Right atrium auricular region (tissue), 2 donors: Measurements from ENCODE around the gene ADAMTS19. TPM values are rescaled to one million over a fixed set of nuclear protein-coding genes. Genes with fewer than 3 reads are reported as not detected.

Experiments used
- DNase-seq: peaks from one replicate; pipeline ENCODE4 v3.0.0-alpha.2; 2019; ENCODE audit warnings: low spot score
- H3K27ac ChIP-seq, 2 donors: fragments of 200-600 bp; sonication (generic); 1 replicate in 1 of 2; 2 replicates in 1 of 2; pipeline ENCODE4 v1.5.1; 2016 to 2019
- H3K27me3 ChIP-seq, 2 donors: fragments of 200-600 bp; sonication (generic); one replicate each; pipeline versions ENCODE4 v1.5.1 to v1.6.0; 2017 to 2019
- H3K36me3 ChIP-seq: fragments of 200-600 bp; sonication (generic); one replicate; pipeline ENCODE4 v1.5.1; 2016
- H3K4me1 ChIP-seq, 2 donors: fragments of 200-600 bp; sonication (generic); one replicate each; pipeline versions ENCODE4 v1.5.1 to v1.6.0; 2017 to 2019
- H3K4me3 ChIP-seq, 2 donors: fragments of 200-600 bp; sonication (generic); 1 replicate in 1 of 2; 2 replicates in 1 of 2; pipeline ENCODE4 v1.5.1; 2017 to 2019; ENCODE audit warnings: mild to moderate bottlenecking in 1 of 2, moderate library complexity in 1 of 2
- H3K9me3 ChIP-seq, 2 donors: fragments of 200-600 bp; sonication (generic); one replicate each; pipeline ENCODE4 v1.5.1; 2019
- total RNA-seq, 2 donors: library from RNA; depleted of rRNA; stranded (reverse); fragments of >200 nt; gene quantifications; one replicate each; pipeline ENCODE4 v1.1.0, GENCODE V29; 2016
- TF ChIP-seq, protein P1 (sequence below), 2 donors: fragments of 200-600 bp; sonication (generic); IDR thresholded peaks; one replicate each; pipeline ENCODE4 v1.5.1; 2019; ENCODE audit warnings: antibody characterized with exemption in 2 of 2

The ADAMTS19 gene
- total RNA-seq, 2 donors from 2014 or later: 0.44 to 0.59 TPM

DNA sequence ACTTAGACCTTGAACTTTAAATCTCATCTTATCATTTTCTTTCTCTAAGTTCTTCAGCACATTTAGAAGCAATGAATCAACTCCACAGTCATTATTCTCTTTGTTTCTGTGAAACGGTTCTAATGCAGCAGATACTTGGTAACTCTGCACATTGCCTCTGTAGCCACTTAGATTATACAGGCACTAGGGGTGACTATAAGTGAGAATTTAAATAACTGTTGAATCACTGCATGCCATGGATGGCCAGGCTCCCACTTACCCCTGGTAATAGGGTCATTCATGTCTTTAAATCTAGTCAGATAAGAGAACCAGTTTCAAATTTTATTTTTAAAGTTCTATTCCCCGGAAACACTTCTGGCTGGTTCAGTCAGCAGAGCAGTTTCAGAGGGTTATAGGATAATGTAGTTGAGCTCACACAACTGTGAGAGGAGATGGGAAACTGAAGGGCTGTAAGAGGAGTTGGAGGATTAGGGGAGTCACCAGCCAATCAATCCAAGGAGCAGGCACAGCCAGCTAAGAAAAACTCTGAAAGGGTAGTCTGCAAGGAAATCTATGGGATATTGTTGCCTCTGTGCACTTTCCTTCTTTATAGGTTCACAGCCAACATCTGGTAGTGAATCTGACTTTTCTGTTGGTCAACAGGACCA, 283.6 kb downstream of the ADAMTS19 start:
- DNase-seq: no peak
- TF ChIP-seq, protein P1, sequence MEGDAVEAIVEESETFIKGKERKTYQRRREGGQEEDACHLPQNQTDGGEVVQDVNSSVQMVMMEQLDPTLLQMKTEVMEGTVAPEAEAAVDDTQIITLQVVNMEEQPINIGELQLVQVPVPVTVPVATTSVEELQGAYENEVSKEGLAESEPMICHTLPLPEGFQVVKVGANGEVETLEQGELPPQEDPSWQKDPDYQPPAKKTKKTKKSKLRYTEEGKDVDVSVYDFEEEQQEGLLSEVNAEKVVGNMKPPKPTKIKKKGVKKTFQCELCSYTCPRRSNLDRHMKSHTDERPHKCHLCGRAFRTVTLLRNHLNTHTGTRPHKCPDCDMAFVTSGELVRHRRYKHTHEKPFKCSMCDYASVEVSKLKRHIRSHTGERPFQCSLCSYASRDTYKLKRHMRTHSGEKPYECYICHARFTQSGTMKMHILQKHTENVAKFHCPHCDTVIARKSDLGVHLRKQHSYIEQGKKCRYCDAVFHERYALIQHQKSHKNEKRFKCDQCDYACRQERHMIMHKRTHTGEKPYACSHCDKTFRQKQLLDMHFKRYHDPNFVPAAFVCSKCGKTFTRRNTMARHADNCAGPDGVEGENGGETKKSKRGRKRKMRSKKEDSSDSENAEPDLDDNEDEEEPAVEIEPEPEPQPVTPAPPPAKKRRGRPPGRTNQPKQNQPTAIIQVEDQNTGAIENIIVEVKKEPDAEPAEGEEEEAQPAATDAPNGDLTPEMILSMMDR (IDR thresholded peaks at IDR 0.05): no peak
- Histone ChIP-seq H3K36me3 (no peaks in the 10 kb centered on the region), H3K4me3 (no peak overlapping the region), H3K4me1 (no peaks in the 10 kb centered on the region), H3K9me3 (no peaks in the 10 kb centered on the region), H3K27me3 (no peaks in the 10 kb centered on the region), H3K27ac (no peak overlapping the region)

DNA sequence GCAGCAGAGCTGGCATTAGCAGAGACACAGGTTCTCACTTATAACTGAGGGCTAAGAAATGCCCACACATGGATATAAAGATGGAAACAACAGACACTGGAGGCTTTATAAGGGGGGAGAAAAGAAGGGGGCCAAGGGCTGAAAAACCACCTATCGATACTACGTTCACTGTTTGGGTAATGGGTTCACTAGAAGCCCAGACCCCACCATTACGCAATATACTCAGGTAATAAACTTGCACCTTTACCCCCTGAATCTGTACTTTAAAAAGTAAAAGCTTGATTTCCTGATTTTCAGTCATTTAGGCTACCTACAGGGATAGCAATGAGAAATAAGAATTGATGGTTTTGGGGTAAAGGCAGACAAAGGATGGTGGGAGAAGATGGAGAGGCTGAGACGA, 285.9 kb downstream of the ADAMTS19 start:
- TF ChIP-seq, protein P1 (IDR thresholded peaks at IDR 0.05): no peak
- H3K9me3 ChIP-seq: no peaks in the 10 kb centered on the region
- no peak overlapping the region for H3K4me3 ChIP-seq
- no peaks in the 10 kb centered on the region for H3K27me3 ChIP-seq
- no peaks in the 10 kb centered on the region for H3K36me3 ChIP-seq
- no peaks in the 10 kb centered on the region for H3K4me1 ChIP-seq
- DNase-seq: no peak
- no peak overlapping the region for H3K27ac ChIP-seq

DNA sequence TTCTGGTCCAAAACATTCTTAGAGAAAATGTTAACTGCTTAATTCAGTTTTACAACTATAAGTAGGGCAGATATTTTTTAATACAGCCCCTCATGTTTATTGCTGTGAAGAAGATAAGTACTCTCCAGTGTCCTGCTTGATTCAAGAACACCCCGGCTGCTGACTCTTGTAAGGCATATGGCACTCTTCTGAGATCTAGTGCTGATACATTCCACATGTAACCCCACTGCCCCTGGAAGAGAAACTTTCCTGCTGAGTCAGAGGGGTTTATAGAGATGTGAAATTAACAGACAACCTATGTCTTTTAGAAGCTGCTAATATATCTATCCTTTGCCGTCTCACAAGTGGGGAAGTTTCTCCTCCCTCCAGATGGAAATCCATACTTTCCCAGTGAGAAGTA, 286.8 kb downstream of the ADAMTS19 start:
- Histone ChIP-seq H3K4me3 (no peak overlapping the region), H3K9me3 (no peaks in the 10 kb centered on the region), H3K27ac (no peak overlapping the region), H3K4me1 (no peaks in the 10 kb centered on the region), H3K27me3 (no peaks in the 10 kb centered on the region), H3K36me3 (no peaks in the 10 kb centered on the region)
- TF ChIP-seq, protein P1 (IDR thresholded peaks at IDR 0.05): no peak
- DNase-seq: no peak

DNA sequence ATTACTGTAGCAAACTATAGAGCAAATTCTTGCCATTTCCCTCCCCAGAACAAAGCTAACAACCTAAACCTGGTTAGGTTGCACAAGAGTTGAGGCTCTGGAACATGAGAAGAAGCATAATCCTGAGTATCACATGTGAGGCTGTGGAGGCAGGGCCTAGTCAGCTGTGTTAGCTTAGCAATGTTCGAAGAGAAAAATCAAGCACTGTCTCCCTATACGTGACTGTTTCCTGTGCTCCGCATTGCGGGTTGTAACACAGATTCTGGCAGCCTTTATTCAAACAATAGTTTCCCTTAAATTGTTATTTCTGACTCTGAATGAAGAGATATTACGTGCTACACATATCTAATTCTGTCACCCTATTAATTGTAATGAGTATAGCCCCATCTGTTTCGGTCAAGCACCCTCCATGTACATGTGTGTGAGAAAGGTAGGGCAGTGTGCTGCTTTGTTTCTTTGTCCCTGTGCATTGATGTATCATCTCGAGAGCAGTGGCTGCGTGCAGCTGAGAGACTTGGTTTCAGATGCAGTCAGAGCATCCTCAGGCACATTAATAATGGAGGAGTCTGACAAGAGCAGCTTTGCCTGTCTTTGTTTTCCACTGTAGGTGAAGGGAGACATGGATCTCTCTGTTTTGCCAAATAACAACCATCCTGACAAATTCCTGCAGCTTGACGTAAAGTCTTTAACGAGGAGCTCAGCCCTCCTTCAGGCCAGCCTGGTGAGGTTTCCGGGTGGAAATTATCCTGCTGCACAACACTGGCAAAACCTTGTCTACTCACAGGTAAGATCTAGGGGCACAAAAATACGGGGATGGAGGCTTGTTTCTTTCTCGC, 287.7 kb downstream of the ADAMTS19 start, which contains the start of gene MINAR2:
Gene MINAR2 (plus strand): TSS at position 523 of the 836 bp plus-strand sequence. CDS start 97 bp downstream, at position 620.
- no peaks in the 10 kb centered on the region for H3K9me3 ChIP-seq
- no peak for DNase-seq
- H3K4me3 ChIP-seq: no peak within 1 kb of the TSS
- H3K27me3 ChIP-seq: no peaks in the 10 kb centered on the region
- H3K27ac ChIP-seq: no peak within 1 kb of the TSS
- TF ChIP-seq, protein P1 (IDR thresholded peaks at IDR 0.05): no peak
- no peaks in the 10 kb centered on the region for H3K36me3 ChIP-seq
- H3K4me1 ChIP-seq: no peaks in the 10 kb centered on the region

DNA sequence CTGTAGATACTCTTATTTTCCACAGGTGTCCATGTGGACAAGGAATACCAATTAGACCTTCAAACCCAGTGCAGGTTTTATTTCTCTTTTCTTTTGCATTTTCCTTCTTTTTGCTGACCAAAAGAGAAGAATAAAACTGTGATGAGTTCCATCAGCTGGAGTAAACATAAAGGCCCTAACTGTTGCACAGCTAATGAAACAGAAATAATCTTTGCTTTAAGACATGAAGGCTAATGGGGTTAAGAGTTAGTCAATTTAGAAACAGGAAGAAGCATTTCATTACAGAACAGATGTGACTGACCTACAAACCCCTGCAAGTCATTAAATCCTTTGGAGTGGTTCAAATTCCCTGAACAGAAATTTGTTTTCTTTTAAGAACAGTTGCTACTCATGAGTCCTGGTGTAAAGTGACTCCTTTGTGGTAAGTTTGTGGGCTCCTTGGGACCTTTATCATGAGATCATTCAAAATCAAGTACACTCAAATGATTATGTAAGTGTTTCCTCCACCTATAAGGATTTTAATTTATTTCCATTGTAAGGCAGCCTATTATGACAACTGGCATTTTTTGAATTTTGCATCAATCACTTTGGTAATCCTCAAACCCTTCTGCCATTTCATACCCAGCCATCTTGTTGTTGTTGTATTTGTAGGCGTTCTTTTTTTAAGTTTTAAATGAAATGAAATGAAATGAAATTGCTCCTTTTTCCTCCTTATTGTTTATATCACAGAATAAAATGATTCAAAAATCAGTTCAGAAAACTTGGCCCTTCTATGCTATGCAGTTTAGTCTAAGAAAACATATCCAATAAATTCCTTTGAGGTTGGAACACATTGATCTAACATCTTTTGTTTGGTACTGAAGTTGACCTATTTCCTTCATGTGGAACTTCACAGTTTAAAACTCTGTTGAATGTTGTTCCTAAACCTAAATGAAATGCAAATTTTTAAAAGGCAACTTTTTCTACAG, 289.1 kb downstream of the ADAMTS19 start:
- TF ChIP-seq, protein P1 (IDR thresholded peaks at IDR 0.05): no peak
- H3K9me3 ChIP-seq: no peaks in the 10 kb centered on the region

More for the DNA sequence above, 289.1 kb downstream of the ADAMTS19 start:
- Histone ChIP-seq H3K4me3 (no peak overlapping the region), H3K36me3 (no peaks in the 10 kb centered on the region), H3K27me3 (no peaks in the 10 kb centered on the region), H3K27ac (no peak overlapping the region), H3K4me1 (no peaks in the 10 kb centered on the region)
- DNase-seq: no peak
